ENCODE data around the gene PCCB.
"Not testable (repeated sequence)": the region's sequence is repeated elsewhere in the genome, so short reads cannot be mapped to it uniquely, and the experiment has no call there.

The PCCB gene

GRCh38 chr3:136249091-136249490, 1.0 kb upstream of the PCCB start:
- H3K27ac Mint-ChIP-seq = no peak overlapping the region
- no peak overlapping the region for H3K4me3 Mint-ChIP-seq
- peaks cover 22% of the 10 kb centered on the region for H3K4me1 Mint-ChIP-seq (ENCODE audit: low read depth)
- DNase-seq = no peak
- H3K36me3 Mint-ChIP-seq (ENCODE audit: low read depth) = peaks cover 10% of the 10 kb centered on the region
- no peaks in the 10 kb centered on the region for H3K27me3 Mint-ChIP-seq
- H3K9me3 Mint-ChIP-seq = no peaks in the 10 kb centered on the region

GRCh38 chr3:136249593-136249992, 547 bp upstream of the PCCB start:
- H3K4me1 Mint-ChIP-seq (ENCODE audit: low read depth) = peaks cover 22% of the 10 kb centered on the region
- no peaks in the 10 kb centered on the region for H3K9me3 Mint-ChIP-seq
- peaks cover 10% of the 10 kb centered on the region for H3K36me3 Mint-ChIP-seq (ENCODE audit: low read depth)
- peak overlapping the region; percentile 97 for H3K27ac Mint-ChIP-seq
- H3K27me3 Mint-ChIP-seq = no peaks in the 10 kb centered on the region
- H3K4me3 Mint-ChIP-seq = peak overlapping the region; percentile 90
- DNase-seq = no peak

GRCh38 chr3:136250903-136251460, 842 bp downstream of the PCCB start:
- peaks cover 22% of the 10 kb centered on the region for H3K4me1 Mint-ChIP-seq (ENCODE audit: low read depth)
- peak overlapping the region; percentile 90 for H3K4me3 Mint-ChIP-seq
- peak overlapping the region; percentile 97 for H3K27ac Mint-ChIP-seq
- peak; percentile 61 for DNase-seq
- no peaks in the 10 kb centered on the region for H3K9me3 Mint-ChIP-seq
- no peaks in the 10 kb centered on the region for H3K27me3 Mint-ChIP-seq
- peaks cover 18% of the 10 kb centered on the region for H3K36me3 Mint-ChIP-seq (ENCODE audit: low read depth)

DNA sequence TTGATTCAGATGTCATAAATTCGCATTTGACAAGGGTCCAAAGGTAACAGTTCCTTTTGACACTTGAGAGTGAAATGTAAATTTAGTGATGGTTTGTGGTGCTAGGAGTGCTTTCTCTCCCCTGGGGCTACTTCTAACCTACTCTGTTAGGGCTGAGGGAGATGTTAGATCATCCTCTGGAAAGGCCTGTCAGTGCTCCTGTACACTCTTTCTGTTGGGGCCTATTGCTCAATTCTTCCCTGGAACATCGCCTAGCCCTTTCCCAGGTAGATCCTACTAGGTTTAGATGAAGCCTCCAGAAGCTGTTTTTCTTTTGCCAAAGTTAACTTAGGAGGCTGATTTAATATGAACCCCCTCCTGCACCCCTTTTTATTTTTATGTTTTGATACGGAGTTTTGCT, 1.4 kb downstream of the PCCB start:
- Mint-ChIP-seq H3K27me3 (no peaks in the 10 kb centered on the region), H3K27ac (peak overlapping the region; percentile 97), H3K4me1 (ENCODE audit: low read depth) (peaks cover 22% of the 10 kb centered on the region), H3K36me3 (ENCODE audit: low read depth) (peaks cover 23% of the 10 kb centered on the region), H3K4me3 (peak overlapping the region; percentile 90), H3K9me3 (no peaks in the 10 kb centered on the region)
- DNase-seq = no peak

GRCh38 chr3:136255672-136256406, 5.7 kb downstream of the PCCB start:
- Mint-ChIP-seq H3K27me3 (no peaks in the 10 kb centered on the region), H3K27ac (no peak overlapping the region), H3K4me1 (ENCODE audit: low read depth) (peaks cover 13% of the 10 kb centered on the region), H3K9me3 (no peaks in the 10 kb centered on the region), H3K4me3 (no peak overlapping the region), H3K36me3 (ENCODE audit: low read depth) (peaks cover 52% of the 10 kb centered on the region)
- DNase-seq = no peak

GRCh38 chr3:136258199-136258598, 8.1 kb downstream of the PCCB start:
- Mint-ChIP-seq H3K4me1 (ENCODE audit: low read depth) (peaks cover 1% of the 10 kb centered on the region), H3K27me3 (no peaks in the 10 kb centered on the region), H3K9me3 (no peaks in the 10 kb centered on the region), H3K36me3 (ENCODE audit: low read depth) (peaks cover 71% of the 10 kb centered on the region), H3K4me3 (no peak overlapping the region), H3K27ac (no peak overlapping the region)
- DNase-seq = no peak

DNA sequence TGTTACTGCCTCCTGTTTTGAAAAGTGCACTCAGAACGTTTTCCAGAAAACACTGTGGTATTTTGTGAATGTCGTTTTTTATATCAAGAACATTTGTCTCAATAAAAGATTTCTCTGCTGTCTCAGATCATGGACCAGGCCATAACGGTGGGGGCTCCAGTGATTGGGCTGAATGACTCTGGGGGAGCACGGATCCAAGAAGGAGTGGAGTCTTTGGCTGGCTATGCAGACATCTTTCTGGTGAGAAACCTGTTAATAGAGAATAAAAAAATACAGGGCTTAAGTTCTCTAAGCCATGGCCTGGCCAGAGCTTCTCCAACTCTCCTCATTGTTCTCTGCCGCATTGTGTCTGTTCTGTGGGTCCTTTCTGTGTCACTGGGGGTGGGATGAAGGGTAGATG, 11.7 kb downstream of the PCCB start:
- Mint-ChIP-seq H3K27me3 (no peaks in the 10 kb centered on the region), H3K27ac (peak overlapping the region; percentile 78), H3K4me1 (ENCODE audit: low read depth) (peaks cover 3% of the 10 kb centered on the region), H3K36me3 (ENCODE audit: low read depth) (peaks cover 83% of the 10 kb centered on the region), H3K4me3 (no peak overlapping the region), H3K9me3 (no peaks in the 10 kb centered on the region)
- DNase-seq = no peak

DNA sequence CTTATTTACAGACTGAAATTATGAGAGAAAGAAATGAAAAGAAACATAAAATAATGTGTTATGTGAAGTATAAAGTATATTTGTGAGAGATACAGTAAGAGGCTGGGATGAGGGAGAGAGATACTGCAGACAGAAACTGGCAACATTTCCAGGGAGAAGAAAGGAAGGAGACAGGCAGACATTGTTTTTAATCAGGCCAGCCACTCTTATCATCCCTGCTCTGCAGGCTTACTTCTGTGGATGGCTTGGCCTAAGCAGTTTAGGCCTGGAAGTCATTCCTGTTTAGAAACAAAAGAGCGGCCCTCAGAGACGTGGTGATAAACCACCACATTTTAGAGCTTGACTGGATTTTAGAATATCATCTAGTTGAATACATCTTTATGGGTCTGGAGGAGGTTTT, 12.4 kb downstream of the PCCB start:
- Mint-ChIP-seq H3K27ac (no peak overlapping the region), H3K4me3 (no peak overlapping the region), H3K27me3 (no peaks in the 10 kb centered on the region), H3K36me3 (ENCODE audit: low read depth) (peaks cover 83% of the 10 kb centered on the region), H3K4me1 (ENCODE audit: low read depth) (peaks cover 3% of the 10 kb centered on the region), H3K9me3 (no peaks in the 10 kb centered on the region)
- no peak for DNase-seq

GRCh38 chr3:136263251-136263650, 13.1 kb downstream of the PCCB start:
- no peak for DNase-seq
- Mint-ChIP-seq H3K4me3 (no peak overlapping the region), H3K36me3 (ENCODE audit: low read depth) (peaks cover 81% of the 10 kb centered on the region), H3K4me1 (ENCODE audit: low read depth) (peaks cover 3% of the 10 kb centered on the region), H3K27ac (no peak overlapping the region), H3K27me3 (no peaks in the 10 kb centered on the region), H3K9me3 (no peaks in the 10 kb centered on the region)

GRCh38 chr3:136266468-136267125, 16.5 kb downstream of the PCCB start:
- H3K27ac Mint-ChIP-seq, DNase-seq, H3K9me3 Mint-ChIP-seq, H3K4me3 Mint-ChIP-seq, H3K27me3 Mint-ChIP-seq: not testable (repeated sequence)
- Mint-ChIP-seq H3K36me3 (ENCODE audit: low read depth) (peaks cover 82% of the 10 kb centered on the region), H3K4me1 (ENCODE audit: low read depth) (peaks cover 22% of the 10 kb centered on the region)

- no peaks in the 10 kb centered on the region for H3K9me3 Mint-ChIP-seq
- peaks cover 29% of the 10 kb centered on the region for H3K4me1 Mint-ChIP-seq (ENCODE audit: low read depth)
- no peaks in the 10 kb centered on the region for H3K27me3 Mint-ChIP-seq
- H3K36me3 Mint-ChIP-seq (ENCODE audit: low read depth) = peaks cover 81% of the 10 kb centered on the region
- no peak for DNase-seq
- H3K4me3 Mint-ChIP-seq = no peak overlapping the region
- no peak overlapping the region for H3K27ac Mint-ChIP-seq
Observed at GRCh38 chr3:136267235-136267634, 17.1 kb downstream of the PCCB start.

GRCh38 chr3:136270179-136270578, 20.0 kb downstream of the PCCB start:
- H3K27ac Mint-ChIP-seq = no peak overlapping the region
- peaks cover 80% of the 10 kb centered on the region for H3K36me3 Mint-ChIP-seq (ENCODE audit: low read depth)
- no peaks in the 10 kb centered on the region for H3K27me3 Mint-ChIP-seq
- peaks cover 42% of the 10 kb centered on the region for H3K4me1 Mint-ChIP-seq (ENCODE audit: low read depth)
- no peaks in the 10 kb centered on the region for H3K9me3 Mint-ChIP-seq
- DNase-seq = no peak
- H3K4me3 Mint-ChIP-seq = no peak overlapping the region

- H3K4me3 Mint-ChIP-seq, H3K9me3 Mint-ChIP-seq, H3K27ac Mint-ChIP-seq, H3K27me3 Mint-ChIP-seq, DNase-seq: not testable (repeated sequence)
- Mint-ChIP-seq H3K36me3 (ENCODE audit: low read depth) (peaks cover 77% of the 10 kb centered on the region), H3K4me1 (ENCODE audit: low read depth) (peaks cover 39% of the 10 kb centered on the region)
Observed at GRCh38 chr3:136271626-136272025, 21.5 kb downstream of the PCCB start.

GRCh38 chr3:136276049-136276755, 26.1 kb downstream of the PCCB start:
- DNase-seq = no peak
- Mint-ChIP-seq H3K36me3 (ENCODE audit: low read depth) (peaks cover 86% of the 10 kb centered on the region), H3K4me3 (no peak overlapping the region), H3K9me3 (peaks cover 17% of the 10 kb centered on the region), H3K27ac (no peak overlapping the region), H3K4me1 (ENCODE audit: low read depth) (peaks cover 22% of the 10 kb centered on the region), H3K27me3 (no peaks in the 10 kb centered on the region)

DNA sequence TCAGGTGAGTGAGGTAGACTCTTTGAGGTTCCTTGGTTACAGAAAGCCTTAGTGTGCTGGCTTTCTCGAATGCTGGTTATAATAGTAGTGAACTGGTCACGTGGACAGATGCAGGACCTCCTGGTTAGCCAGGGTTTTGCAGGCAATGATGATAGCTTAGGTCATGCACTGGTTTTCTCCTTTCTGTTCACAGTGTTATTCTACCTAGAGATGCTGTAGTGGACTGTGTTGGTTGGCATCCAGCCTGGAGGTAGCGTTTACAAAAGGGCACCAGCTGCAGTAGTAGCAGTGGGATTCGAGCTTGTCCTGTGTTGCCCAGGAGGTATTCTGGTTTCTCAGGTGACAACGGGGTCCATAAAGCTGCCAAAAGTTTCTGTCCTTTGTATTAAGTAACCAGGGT, 27.0 kb downstream of the PCCB start:
- peaks cover 22% of the 10 kb centered on the region for H3K4me1 Mint-ChIP-seq (ENCODE audit: low read depth)
- H3K9me3 Mint-ChIP-seq = peaks cover 20% of the 10 kb centered on the region
- H3K4me3 Mint-ChIP-seq = no peak overlapping the region
- DNase-seq = no peak
- H3K27me3 Mint-ChIP-seq = no peaks in the 10 kb centered on the region
- no peak overlapping the region for H3K27ac Mint-ChIP-seq
- peaks cover 84% of the 10 kb centered on the region for H3K36me3 Mint-ChIP-seq (ENCODE audit: low read depth)

Measured in activated T-cell treated with anti-CD3 and anti-CD28 coated beads, Interleukin-2, amount 50 U/mL, for 24 hours (primary cell).